ENCODE results near the gene STMN3.

DNA sequence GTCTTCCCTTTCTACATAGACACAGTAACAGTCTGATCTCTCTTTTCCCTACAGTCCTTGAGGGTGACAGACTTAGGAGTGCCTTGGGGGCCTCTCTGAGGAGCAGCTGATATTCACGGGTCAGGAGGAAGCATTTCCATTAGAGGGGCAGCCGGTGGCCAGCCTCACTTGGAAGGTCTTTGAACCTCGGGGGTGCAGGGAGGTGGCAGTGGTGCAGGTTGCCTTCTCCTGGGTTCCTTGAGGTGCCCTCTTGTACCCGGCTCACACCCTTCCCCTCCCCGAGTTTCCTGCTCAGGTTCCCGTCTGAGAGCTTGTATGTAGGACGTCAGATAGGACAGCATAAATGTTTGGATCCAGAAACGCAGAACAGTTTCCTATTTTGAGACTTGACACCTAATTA, 7.4 kb upstream of the STMN3 start:
- TF ChIP-seq POLR2AphosphoS5 (IDR thresholded peaks at IDR 0.05; ENCODE audit: low read depth, low read length) (no peak), KDM1A (IDR thresholded peaks at IDR 0.05; ENCODE audit: borderline replicate concordance, low read length) (no peak), EZH2 (IDR thresholded peaks at IDR 0.05; ENCODE audit: low read depth, low read length, severe bottlenecking) (no peak), SUZ12 (IDR thresholded peaks at IDR 0.05; ENCODE audit: low read length) (no peak)
- TF ChIP-seq, protein P1, sequence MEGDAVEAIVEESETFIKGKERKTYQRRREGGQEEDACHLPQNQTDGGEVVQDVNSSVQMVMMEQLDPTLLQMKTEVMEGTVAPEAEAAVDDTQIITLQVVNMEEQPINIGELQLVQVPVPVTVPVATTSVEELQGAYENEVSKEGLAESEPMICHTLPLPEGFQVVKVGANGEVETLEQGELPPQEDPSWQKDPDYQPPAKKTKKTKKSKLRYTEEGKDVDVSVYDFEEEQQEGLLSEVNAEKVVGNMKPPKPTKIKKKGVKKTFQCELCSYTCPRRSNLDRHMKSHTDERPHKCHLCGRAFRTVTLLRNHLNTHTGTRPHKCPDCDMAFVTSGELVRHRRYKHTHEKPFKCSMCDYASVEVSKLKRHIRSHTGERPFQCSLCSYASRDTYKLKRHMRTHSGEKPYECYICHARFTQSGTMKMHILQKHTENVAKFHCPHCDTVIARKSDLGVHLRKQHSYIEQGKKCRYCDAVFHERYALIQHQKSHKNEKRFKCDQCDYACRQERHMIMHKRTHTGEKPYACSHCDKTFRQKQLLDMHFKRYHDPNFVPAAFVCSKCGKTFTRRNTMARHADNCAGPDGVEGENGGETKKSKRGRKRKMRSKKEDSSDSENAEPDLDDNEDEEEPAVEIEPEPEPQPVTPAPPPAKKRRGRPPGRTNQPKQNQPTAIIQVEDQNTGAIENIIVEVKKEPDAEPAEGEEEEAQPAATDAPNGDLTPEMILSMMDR (IDR thresholded peaks at IDR 0.05; ENCODE audit: control extremely low read depth in 1 of 3, insufficient read depth in 1 of 3, low read depth in 1 of 3, low read length in 3 of 3) = no peak

Measured in H1 (cell line).